GM21825 (cell line): Measurements from ENCODE around the gene ACTN4.

Experiments
- ATAC-seq: cut with Tn5 transposase; IDR thresholded peaks from one replicate; pipeline ENCODE4 v1.9.1; 2021; ENCODE audit warnings: mild to moderate bottlenecking, moderate library complexity; ENCODE audit not compliant: unreplicated experiment

The ACTN4 gene

DNA sequence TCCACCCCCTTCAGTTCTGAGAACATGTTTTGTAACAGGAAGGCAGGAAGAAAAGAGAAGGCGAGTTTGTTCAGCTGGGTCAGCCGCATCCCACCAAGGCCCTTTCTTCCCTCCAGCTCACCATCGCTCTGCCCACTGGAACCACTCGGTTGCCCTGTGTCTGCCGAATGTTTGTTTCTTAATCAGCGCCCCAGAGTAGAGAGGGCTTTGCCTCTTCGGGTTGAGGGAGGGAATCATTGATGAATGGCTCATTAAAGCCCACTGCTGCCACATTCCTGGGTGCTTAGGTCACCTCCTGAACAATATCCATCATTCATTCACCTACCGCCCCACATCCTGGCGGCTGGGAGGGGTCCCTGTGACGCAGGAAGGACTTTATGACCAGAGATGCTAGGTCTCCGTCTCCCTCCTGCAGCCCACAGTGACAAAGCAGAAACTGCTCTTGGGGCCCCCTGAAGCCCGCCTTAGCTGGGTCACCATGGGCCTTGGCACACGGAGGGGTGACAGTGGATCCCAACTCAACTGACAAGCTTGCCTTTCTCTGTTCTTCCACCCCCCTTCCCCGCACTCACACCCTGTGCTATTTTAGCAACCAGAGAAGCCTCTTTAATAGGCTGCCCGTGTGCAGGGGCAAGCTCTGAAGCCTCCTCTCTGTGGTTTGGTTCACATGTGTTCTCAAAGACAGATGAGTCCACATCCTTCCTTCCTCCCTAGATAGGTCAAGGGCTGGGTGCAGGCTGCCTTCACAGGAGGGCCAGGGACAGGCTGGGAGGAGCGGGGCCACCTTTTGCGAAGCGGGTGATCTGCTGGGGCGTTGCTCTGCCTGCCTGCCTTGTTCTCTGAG is 46.2 kb downstream of the ACTN4 start:
- no peak for ATAC-seq

DNA sequence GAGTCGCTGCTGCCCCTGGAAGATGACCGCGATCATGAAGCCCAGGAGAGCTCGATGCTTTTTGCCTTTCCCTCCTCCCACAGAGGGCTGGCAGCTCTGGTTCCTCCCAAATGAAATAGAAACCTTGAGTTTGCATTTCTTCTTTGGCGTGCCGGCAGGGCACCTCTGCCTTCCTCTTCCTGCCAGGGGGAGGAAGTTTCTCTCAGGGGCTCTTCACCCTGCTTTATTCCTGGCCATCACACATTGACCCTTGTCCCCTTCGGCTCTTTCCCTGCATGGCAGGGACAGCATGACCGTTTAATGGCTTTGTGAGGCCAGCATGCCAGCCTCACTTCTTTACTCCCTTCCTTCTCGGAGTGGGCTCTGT is 47.9 kb downstream of the ACTN4 start:
- ATAC-seq, result no peak

DNA sequence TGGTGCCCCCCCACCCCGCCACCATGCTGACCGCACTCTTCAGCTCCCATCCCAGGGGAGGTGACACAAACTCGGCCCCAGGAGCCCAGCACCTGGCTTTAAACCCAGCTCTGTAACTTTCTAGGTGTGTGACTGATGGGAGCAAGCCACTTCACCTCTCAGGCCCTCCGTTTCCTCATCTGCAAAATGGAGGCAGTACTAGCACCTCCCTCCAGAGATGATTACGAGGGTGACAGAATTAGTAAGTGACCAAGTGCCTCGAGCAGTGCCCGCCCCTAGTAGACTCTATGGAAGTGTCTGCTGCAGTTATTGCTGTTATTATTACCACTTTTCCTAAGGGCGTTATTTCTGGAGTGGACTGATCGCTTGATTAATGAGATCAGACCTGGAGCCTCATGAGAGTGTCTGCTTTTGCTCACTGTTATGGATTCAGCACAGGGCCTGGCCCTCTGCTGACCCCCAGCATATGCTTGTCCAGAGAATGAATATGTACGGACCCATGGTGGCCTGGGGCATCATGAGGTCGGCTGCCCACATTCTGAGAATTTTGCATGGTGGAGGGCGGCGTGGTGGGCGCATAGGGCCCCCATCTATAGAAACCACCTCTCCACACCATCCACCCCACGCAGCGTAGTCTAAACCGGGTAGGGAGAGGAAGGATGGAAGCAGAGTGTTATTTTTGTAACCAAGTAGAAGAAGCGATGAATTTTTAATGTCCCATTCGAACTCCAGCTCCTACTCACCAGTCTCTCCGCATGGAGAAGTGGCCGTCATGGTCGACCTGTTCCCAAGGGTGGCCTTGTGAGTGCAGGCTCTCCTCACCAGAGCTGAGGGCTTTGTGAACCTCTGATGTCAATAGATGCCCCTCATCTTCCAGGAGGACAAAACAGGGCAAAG is 48.6 kb downstream of the ACTN4 start:
- no peak for ATAC-seq

DNA sequence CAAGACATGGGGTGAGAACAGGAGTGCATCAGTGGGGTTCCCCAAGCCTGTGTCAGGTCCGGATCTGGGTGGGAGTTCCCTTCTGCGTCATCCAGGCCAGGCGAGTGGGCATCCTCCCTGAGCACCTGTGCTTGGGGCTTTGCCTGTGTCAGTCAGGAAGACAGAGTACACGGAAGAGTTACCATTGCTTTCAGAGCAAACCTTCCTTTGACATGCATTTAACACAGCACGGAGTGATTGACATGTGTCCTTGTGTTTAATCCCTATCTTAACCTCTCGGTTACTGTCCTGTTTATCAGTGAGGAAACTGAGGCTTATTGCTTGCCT is 49.2 kb downstream of the ACTN4 start:
- ATAC-seq, result no peak

DNA sequence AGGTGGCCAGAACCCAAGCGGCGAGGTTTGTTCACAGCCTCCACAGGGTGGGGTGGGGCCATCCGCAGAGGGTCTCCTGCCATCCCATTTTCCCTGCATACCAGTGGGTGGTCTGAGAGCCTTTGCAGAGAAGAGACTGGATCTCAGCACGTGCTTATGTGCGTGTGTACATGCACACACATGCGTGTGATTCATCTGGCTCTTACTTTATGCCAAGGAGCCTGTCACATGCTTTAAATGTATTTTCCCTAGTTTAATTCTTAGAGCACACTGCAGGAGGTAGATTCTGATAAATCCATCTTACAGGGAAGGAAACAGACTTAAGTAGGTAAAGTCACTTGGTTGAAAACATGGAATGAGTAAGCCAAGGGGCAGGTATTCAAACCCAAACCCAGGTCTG is 49.7 kb downstream of the ACTN4 start:
- ATAC-seq, result no peak

DNA sequence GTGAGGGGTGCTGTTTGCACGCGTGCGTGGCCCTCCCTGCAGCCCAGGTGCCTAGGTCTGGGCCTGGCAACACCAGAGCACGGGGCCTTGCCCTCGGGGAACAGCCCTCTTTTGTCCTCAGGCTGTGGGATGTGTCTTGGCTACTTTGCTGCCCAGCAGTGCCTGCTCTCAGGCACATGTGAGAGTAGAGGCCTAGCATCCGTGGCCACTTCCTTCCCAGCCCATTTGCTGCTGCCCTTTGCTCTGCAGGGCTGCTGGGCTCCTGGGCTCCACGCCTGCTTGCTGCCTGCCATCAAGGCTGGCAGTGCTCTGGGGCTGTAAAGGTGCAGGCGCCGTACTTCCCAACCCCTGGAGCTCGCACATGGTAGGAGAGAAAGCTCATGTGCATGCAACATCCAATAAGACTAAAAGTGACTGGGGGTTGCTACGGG is 50.2 kb downstream of the ACTN4 start:
- ATAC-seq, result no peak

DNA sequence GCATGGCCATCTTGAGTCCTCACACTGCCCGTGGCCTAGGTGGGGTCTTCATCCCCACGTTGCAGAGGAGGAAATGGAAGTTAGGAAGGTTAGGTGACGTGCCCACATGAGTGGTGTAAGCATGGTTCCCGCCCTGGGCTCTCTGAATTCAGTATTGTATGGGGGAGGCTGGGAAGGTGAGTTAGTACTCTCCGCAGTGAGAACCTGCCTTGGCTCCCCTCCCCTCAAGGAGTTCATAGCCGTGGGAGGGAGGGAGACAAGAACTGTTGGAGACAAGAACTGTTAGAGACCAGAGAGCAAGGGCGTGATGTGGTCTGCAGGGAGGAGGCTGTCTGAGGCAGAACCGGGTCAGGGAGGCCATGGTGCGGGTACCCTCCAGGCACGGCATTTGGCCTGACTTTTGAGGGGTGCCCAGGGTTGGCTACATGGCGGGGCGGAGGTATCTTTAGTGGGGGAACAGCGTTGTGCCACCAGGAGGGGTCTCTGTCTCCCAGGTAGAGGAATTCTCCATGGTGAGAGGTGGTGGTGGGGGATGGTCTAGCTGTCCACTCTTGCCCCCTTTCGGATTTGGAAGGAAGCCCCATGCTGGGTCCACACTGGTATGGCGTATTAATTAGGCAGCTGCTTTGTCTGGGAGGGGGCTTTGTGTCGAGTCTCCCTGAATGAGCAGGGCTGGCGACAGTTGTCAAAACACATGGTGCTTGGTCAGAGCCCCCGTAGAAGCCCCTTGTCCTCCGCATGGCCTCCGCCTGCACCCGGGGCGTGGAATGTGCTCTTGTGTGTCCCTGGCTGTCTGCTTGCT is 51.0 kb downstream of the ACTN4 start:
- ATAC-seq, result no peak

DNA sequence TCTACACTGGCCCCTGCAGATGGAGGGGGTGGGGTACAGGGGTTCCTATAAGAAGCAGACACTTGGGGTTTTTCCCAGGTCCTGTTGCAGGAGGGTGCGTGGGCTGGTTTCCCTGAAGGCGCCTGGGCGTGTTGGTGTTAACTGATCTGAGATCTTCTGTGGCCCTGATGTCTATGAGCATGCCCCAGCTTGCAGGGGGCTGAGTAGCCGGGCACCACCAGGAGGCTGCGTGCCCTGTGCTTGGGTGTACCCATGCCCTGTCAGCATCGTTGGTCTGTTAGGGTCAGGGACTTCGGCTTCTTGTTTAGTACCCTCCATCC is 51.5 kb downstream of the ACTN4 start:
- no peak for ATAC-seq

DNA sequence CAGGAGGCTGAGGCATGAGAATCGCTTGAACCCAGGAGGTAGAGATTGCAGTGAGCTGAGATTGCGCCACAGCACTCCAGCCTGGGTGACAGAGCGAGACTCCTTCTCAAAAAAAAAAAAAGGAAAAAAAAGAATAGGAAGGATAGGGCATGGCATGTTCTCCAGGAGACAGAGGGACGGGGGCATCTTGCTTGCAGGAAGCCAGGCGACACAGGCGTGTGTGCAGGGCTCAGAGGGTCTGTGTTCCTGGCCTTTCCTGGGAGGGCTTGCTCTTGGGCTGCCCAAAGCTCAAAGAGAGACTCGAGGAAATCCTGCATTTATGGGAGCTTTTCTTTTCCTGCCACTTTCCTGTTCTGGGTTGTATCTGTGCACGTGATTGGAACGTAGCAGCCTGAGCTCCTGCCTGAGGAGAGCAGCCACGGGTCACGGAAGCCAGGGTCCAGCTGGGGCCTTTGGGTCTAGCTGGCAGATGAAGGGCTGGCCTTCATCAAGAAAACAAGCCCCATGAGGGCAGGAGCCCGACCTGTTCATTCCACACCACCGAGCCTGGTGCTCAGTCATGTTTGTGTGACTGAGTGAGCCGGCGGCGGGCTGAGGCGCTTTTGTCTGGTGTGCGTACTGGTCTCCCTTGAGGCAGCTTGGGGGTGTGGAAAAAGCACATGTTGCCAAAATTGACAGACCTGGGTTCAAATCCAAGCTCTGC is 52.3 kb downstream of the ACTN4 start:
- ATAC-seq, result no peak

DNA sequence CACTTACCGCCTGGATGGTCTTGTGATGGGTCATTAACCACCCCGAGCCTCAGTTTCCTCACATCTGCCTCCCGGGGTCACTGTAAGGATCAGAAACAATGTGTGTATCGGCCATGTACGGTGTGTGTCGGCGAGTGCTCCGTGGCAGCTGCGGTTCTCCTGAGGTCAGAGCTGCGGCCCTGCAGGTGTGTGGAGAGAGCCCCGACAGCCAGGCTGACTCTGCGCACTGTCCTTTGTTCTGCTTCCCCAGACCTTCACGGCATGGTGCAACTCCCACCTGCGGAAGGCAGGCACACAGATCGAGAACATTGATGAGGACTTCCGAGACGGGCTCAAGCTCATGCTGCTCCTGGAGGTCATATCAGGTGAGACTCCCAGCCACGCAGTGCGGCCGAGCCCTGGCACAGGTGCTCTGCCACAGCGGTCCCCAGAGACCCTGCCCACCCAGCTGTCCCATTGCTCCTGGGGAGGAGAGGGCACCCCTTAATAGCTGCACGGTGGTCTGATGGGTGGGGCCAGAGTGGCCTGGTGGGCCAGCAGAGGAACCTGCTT is 53.0 kb downstream of the ACTN4 start:
- ATAC-seq, result no peak

DNA sequence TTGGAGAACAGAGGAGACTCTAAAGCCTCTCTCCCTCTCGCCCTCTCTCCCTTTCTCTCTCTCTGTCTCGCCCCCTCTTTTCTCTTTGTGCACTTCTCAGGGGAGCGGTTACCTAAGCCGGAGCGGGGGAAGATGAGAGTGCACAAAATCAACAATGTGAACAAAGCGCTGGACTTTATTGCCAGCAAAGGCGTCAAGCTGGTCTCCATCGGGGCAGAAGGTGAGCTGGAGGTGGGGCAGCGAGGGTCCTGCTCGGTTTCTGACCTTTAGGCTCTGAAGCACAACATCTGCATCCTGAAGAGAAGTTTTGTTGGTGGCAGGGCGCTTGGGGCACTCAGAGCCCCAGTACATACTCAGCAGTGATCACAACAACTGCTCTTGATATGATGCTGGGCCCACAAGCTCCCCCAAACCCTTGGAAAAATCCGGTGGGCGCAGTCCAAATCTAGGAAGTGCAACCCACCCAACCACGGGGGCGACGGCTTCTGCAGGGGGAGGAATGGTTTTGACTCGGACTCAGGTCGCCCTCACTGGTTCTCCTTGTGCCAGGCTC is 53.5 kb downstream of the ACTN4 start:
- ATAC-seq, result no peak

DNA sequence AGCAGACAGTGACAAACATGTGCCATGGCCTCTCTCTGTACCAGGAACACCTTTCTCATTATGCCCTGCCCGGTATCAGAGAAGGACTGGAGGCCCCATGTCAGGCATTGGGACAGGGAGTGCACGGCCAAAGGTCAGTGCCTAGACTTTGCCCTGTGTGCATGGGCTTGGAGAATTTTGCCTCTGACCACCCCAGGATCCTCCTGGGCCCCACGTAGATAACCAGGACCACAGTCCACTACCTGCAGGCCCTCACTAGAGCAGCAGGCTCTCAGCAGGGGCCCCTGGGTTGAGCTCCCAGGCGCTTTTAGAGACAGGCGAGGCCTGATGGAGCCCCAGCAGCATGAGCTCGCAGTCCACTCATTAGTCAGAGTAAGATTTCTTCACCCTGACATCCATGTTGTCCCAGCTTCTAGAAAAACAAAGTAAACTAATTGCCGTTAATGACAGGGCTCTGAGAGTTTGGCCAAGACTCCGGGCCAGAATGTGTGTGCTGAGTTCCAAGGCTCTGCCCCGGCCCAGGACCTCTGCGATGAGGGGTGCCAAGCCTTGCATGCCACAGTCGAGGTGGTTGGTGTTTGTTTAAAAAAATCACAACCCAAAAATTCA is 54.1 kb downstream of the ACTN4 start:
- ATAC-seq, result no peak

DNA sequence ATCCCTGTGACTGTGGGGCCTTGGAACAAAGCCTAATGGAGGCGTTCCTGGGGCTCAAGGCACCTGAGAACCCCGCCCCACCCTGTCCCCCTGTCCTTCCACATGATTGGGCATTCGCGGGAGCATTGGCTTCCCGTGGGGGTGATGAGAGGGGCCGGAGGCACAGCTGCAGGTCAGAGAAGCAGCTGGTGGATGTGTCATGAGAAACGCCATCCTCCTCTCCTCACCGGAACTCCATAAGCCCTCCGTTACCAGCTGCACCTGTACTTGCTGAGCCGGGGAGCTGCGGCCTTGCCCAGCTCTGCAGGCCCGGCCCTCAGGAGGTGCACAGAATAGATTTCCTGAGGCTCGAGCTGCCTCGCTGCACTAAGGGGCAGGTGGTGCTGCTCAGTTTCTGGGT is 54.8 kb downstream of the ACTN4 start:
- ATAC-seq, result no peak

DNA sequence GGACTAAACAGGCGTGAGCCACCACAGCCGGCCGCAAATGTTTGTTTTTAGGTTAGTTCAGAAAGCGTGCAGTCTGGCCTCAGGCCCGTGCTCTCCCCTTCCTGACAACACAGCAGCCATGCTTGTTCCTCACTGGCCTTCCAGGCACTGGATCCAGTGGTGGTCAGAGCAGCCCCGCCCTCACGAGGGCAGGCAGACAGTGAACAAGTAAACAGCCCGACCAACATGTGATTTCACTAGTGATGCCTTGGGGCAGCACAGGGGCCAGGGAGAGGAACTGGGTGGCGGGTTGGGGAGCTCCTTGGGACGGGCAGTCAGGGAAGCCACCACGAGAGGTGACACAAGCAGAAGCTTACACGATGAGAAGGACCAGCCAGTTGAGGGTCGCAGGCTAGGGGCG is 56.1 kb downstream of the ACTN4 start:
- ATAC-seq, result no peak

DNA sequence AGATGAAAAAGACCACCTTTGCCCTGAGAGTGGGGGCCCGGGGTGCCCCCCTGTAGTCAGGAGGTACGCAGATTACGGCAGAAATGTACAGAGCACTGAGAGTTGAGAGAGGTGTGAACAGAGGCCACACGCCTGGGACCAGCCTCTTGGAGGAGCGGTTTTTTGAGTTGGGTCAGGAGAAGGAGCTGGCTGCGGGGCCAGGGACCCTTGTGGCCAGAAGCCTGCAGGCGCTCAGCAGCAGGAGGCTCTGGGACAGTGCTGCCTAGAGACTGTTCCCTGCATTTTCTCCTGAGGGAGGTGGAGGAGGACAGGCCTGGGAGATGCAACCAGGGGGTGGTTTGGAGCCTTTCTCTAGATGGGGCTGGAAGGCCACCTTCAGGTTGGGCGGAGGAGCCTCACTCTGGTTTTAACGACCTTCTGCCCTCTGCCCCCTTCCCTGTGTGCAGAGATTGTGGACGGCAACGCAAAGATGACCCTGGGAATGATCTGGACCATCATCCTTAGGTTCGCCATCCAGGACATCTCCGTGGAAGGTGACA is 57.1 kb downstream of the ACTN4 start:
- ATAC-seq, result no peak

DNA sequence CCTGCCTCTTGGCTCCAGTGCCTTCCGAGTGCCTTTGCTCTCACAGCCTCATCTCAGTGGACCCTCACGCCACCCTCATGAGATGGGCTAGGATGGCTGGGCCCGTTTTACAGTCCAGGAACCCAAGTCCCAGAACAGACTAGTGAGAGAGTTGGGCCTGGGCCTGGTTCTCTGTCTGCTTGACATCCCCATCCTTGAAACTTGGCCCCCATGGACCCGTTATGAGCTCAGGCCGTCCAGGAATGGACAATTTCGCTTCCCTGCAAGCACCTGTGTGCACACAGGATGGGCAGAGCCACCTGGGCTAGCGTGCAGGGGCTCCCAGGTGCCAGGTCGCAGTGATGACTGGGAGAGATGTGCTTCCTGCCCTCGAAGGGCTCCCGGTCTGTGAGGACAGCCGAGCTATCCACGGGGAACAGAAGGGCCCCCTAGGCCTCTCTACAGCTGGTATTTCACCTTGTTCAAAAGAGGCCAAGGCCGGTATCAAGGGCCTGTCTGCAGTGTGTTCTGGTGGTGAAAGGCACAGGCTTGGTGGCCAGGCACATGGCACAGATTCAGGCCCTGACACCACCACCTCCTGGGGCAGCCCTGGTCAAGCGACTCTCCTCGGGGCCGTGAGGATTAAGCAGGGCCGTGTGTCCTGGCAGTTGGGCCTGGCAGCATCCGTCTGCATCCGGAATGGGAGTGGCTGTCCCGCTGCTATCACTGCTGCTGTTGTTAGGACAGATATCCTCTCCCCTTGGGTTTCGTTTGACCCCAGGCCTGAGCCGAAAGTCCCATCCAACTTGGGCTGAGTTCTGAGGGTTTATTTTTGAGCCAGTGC is 58.0 kb downstream of the ACTN4 start:
- ATAC-seq, result no peak

DNA sequence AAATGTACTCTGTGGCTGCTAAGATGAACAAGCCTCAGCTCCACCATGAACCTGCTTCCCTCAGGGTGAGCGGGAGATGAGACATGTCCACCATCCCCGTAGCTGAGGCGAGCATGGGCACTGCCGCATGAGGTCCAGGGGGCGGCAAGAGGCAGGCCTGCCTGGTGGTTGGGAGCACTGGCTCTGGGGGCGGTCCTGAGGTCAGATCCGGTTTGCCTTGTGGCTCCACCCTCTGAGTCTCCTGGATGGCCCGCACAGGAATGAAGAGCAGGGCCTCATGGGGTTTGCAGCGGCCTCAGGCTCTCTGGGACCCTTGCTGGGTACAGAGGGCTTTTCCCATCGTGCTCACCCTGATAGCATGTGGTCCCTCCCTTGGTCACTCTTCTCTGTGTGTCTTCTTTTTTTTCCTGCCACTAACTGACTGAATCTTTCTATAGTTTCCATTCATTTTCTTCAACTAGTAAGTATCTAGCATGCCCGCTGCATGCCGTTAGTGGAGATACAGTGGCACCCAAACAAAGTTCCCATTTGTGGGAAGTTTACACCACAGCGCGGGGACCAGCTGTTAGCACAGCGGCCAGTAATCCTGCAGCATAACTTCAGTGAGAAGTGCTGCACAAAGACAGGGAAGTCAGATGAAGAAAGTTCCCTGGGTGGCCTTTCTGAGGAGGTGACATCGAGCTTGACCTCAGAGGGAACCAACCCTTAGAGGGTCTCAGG is 59.5 kb downstream of the ACTN4 start:
- no peak for ATAC-seq

DNA sequence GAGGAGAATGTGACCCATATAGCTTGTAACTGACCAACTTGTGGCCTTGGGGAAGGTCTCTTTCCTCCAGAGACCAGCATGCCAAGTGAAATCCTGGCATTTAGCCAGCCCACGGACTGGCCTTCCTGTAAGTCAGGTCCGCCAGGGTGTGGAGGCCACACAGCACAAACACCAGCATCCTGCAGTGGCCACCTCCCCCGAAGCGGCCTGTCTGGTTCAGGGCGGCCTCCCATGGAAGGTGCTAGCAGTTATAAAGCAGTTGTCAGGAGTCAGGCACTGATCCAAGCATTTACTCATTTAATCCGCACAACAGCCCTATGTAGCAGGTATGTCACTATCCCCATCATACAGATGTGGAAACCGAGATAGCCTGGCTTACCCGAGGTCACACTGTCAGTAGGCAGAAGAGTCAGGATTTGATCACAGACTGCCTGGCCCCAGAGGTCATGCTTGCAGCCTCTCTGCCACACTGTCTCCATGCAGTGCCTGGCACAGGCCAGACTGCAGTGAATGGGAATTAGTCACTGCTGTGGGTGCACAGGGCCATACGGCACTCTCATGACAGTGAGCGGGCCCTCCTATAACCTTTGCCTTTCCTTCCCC is 60.2 kb downstream of the ACTN4 start:
- ATAC-seq, result no peak
